NCI-H2107 (cell line): ENCODE measurements around the gene TRANK1.
"Not testable (repeated sequence)": the region's sequence is repeated elsewhere in the genome, so short reads cannot be mapped to it uniquely, and the experiment has no call there.

Experiments
- DNase-seq: peaks from one replicate; lab custom pipeline; 2025; lab: John Stamatoyannopoulos, UW

The TRANK1 gene

GRCh38 chr3:36944641-36945270 lies at the start of gene TRANK1:
Gene TRANK1, minus strand, starts transcription at chr3:36945054. Its CDS starts 245 bp downstream, at chr3:36944809.
- no peak for DNase-seq

DNA sequence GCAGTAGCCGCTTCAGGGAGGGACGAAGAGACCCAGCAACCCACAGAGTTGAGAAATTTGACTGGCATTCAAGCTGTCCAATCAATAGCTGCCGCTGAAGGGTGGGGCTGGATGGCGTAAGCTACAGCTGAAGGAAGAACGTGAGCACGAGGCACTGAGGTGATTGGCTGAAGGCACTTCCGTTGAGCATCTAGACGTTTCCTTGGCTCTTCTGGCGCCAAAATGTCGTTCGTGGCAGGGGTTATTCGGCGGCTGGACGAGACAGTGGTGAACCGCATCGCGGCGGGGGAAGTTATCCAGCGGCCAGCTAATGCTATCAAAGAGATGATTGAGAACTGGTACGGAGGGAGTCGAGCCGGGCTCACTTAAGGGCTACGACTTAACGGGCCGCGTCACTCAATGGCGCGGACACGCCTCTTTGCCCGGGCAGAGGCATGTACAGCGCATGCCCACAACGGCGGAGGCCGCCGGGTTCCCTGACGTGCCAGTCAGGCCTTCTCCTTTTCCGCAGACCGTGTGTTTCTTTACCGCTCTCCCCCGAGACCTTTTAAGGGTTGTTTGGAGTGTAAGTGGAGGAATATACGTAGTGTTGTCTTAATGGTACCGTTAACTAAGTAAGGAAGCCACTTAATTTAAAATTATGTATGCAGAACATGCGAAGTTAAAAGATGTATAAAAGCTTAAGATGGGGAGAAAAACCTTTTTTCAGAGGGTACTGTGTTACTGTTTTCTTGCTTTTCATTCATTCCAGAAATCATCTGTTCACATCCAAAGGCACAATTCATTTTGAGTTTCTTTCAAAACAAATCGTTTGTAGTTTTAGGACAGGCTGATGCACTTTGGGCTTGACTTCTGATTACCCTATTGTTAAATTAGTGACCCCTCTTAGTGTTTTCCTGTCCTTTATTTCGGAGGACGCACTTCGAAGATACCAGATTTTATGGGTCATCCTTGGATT lies 48.8 kb upstream of the TRANK1 start, which contains the start of gene MLH1:
TSS of gene MLH1 (plus strand) at position 193 of the 958 bp plus-strand sequence. CDS start at position 223, 30 bp downstream.
- DNase-seq: no peak

- no peak for DNase-seq
Measured at GRCh38 chr3:36992806-36993325, 48.0 kb upstream of the TRANK1 start, which contains the start of gene EPM2AIP1. Gene EPM2AIP1, minus strand, starts transcription at chr3:36993131. Its CDS starts 54 bp downstream, at chr3:36993077.

GRCh38 chr3:36991923-36992805 lies 47.3 kb upstream of the TRANK1 start:
- no peak for DNase-seq

GRCh38 chr3:36991147-36991546 lies 46.3 kb upstream of the TRANK1 start:
- DNase-seq: no peak

- DNase-seq: no peak
Measured at GRCh38 chr3:36989568-36989967, 44.7 kb upstream of the TRANK1 start.

DNA sequence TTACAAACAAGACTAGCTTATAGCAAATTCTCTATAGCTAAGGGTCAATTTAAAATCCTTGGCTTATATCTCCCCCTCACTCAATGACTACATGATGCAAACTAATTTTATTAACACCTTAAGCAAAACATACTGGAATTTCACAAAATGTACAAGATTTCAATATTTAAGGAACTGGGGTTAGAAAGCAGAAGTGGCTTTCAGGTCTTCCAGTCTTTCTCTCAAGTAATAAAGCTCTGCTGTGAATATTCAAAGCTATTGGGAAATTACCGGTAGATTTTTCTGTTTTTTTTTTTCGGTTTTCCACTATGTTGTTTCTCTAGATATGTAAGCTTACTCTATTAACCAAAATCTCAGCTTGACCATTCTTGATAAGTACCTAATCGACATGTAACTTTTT lies 44.2 kb upstream of the TRANK1 start:
- no peak for DNase-seq

GRCh38 chr3:36988356-36988755 lies 43.5 kb upstream of the TRANK1 start:
- DNase-seq: no peak

- no peak for DNase-seq
Measured at GRCh38 chr3:36981006-36981405, 36.2 kb upstream of the TRANK1 start.

DNA sequence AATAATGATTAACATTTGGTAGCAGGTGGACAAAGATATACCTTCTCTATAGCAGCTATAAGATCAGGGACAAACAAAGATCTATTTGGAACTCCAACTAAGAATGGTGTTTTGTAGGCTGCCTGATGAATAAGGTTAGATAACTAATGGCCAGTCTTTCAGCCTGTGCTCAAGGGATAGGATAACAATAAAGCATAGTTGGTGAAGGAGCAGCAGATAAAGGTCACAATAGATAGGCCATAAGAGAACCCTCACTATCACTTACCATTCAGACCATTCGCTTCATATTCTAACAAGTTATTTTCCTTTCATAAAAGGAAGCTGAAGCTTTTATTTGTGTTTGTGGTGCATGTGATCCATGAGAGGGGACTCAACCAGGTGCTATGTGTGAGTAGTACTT lies 28.3 kb upstream of the TRANK1 start:
- DNase-seq: no peak

- DNase-seq: no peak
Measured at GRCh38 chr3:36972163-36972562, 27.3 kb upstream of the TRANK1 start.

- DNase-seq: peak; percentile 43
Measured at GRCh38 chr3:36969540-36970432, 24.9 kb upstream of the TRANK1 start.

GRCh38 chr3:36969085-36969484 lies 24.2 kb upstream of the TRANK1 start:
- DNase-seq: no peak

DNA sequence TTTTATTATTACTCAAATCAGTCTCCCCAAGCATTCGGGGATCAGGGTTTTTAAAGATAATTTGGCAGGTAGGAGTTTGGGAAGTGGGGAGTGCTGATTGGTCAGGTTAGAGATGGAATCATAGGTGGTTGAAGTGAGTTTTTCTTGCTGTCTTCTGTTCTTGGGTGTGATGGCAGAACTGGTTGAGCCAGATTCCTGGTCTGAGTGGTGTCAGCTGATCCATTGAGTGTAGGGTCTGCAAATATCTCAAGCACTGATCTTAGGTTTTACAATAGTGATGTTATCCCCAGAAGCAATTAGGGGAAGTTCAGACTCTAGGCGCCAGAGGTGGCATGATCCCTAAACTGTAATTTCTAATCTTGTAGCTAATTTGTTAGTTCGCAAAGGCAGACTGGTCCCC lies 20.6 kb upstream of the TRANK1 start:
- no peak for DNase-seq

- DNase-seq: no peak
Measured at GRCh38 chr3:36964817-36965216, 20.0 kb upstream of the TRANK1 start.

DNA sequence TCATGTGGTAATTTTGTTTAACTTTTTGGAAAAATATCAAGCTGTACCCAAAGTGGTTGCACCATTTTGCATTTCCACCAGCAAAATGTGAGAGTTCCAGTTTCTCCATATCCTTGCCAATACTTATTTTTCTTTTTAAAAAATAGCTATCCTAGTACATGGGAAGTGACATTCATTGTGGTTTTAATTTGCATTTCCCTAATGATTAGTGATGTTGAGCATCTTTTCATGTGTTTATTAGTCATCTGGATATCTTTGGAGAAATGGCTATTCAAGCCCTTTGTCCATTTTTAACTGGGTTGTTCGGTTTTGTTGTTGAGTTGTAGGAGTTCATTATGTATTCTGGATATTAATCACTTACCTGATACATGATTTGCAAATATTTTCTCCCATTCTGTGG lies 19.5 kb upstream of the TRANK1 start:
- DNase-seq: no peak

GRCh38 chr3:36963008-36963407 lies 18.2 kb upstream of the TRANK1 start:
- not testable (repeated sequence) for DNase-seq

- DNase-seq: no peak
Measured at GRCh38 chr3:36960502-36960901, 15.6 kb upstream of the TRANK1 start.

- DNase-seq: peak; percentile 3
Measured at GRCh38 chr3:36959821-36960220, 15.0 kb upstream of the TRANK1 start.

DNA sequence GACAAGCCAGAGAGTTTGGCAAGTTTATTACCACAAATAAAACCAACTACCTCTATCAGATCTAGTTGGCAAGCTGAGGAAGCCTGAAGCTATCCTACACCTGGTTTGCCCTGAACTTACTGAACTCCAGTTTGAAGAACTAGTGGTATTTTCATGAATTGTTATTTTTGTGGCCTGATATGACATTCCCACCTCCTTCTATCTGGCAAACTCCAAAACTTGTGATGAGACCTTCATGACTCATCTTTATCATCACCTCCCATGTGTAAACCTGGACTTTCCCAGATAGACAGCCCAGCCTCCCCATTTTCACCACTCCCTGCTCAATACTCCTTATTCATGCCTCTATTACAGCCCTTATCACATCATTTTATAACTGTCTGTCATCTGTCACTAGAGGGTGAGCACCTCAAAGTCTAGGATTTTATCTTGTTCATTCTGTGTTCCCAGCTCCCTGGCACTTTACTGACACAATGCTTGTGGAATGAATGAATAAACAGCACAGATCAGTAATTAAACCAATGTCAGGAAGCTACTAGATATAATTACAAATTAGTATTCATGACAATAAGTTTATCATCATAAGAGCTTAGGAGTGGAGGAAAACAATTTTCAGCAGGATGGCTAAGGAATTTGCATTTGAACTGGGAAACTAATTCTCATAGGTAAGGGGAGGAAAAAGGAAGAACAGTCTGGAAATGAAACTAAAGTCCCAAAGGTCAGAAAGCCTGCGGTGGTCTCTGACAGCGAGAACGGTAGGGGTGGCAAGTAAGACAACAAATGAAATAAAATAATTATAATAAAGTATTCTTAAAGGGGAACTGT lies 13.2 kb upstream of the TRANK1 start:
- DNase-seq: no peak
